GF-D8 (cell line): ENCODE results near the gene FHIT.

Experiments used
- DNase-seq: peaks from one replicate; lab custom pipeline; 2025; lab: John Stamatoyannopoulos, UW

Gene FHIT

GRCh38 chr3:60764870-60765269 is 486.4 kb downstream of the FHIT start:
- no peak for DNase-seq

GRCh38 chr3:60760145-60760544 is 491.1 kb downstream of the FHIT start:
- DNase-seq, result no peak

- DNase-seq, result no peak
These were observed 491.8 kb downstream of the FHIT start for GRCh38 chr3:60759439-60759838.

DNA sequence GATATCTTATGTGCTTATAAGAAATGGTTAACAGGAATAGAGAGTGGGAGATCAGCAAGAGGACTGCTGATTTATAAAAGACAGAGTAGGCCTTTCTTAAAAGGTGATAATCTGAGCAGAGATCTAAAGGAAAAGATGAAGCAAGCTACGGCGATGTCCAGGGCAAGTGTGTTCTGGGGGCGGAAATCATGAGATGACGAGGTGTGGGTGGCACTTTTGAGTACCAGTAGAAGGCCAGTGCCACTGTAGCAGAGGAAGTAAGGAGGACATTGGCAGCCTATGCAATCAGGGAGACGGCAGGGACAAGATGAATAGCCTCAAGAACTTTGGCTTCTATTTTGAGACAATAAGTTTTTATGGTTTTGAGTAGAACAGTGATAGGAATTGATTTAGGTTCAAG is 492.4 kb downstream of the FHIT start:
- no peak for DNase-seq

DNA sequence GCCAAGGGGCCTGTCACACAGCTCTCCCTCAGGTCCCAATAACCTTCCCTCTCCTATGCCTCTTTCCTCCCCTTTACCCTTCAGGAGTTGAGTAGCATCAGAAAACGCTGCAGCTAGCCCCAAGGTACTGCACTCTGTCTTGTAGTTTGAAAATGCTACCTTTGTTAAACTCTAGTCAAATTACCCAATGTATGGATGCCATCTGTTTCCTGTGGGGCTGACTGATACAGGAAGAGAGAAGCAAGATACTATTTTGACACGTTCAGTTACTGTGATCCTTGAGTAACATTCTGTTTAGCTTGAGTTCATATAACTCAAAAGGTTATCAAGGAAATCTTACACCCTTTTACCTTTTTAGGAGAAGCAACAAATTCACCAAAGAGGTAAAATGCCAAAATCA is 493.1 kb downstream of the FHIT start:
- peak; percentile 68 for DNase-seq

DNA sequence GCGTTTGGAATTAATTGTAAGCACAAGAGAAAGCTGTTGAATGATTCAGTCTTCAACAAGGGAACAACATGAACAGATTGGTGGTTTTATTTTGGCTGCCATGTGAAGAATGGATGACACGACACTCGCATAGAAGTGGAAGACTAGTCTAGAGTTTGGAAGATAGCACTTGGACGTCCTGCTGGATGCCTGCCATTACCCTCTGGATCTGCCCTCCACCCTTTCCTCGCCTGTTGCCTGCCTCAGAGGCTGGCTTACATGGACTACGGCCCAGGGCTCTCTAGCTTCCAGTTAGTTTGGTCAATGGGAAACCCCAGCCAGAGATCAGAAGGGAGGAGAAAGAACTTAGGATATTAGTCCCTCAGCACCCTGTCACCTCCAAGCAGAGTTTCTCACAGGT is 493.5 kb downstream of the FHIT start:
- DNase-seq, result no peak

DNA sequence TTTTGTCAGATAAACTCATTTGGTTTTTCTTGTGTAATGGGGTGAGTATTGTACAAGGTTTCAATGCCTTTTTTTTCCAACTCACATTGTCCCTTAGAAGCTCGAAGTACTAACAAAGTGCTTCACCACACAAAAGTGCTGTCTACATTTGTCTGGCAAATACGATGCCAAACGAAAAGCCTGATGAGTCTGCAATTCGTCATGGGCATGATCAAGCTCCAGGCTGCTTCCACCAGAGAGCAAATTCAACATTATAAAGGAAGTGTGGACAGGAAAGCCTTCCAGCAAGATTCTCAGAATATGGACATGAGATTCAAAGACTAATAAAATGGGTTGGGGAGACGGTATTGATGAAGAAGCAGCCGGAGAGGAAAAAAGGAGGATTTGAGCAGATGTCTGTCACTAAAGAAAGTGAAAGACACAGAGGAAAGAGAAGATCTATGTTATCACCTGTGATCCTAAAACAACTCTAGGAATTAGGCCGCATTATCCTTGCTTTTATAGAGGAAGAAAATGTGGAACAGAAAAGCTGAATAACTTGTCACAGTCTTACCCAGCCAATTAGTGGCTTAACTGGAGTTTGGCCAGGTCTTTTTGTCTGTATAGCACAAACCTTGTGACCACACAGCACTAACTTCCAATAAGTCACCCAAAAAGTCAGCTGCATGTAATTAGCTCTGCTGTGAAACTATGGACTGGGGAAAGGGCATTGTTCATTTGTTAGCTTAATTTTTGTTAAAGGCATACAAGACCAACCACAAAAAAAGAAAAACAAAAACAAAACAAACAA is 494.8 kb downstream of the FHIT start:
- DNase-seq, result no peak

GRCh38 chr3:60755094-60755493 is 496.2 kb downstream of the FHIT start:
- DNase-seq, result no peak

- DNase-seq, result no peak
These were observed 496.6 kb downstream of the FHIT start for GRCh38 chr3:60754617-60755016.

DNA sequence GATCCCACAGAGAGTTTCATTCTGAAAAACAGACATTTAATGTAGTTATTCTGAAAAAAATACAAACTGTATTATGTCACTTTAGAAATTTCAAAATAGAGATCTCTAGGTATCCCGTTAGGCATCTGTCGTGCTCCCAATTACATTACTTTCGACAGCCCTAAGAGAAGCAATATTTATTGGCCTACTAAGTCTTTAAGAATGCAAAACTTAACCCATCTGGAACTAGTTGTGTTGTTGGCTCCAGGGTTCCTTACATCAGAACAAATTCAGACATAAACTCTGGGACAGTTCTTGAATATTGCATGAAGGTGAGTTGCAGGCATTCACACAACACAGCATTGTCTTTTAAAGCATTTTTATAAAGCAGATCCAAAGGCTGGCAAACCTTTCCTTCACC is 498.4 kb downstream of the FHIT start:
- no peak for DNase-seq

- DNase-seq, result peak; percentile 41
These were observed 504.4 kb downstream of the FHIT start for GRCh38 chr3:60746695-60747416.

DNA sequence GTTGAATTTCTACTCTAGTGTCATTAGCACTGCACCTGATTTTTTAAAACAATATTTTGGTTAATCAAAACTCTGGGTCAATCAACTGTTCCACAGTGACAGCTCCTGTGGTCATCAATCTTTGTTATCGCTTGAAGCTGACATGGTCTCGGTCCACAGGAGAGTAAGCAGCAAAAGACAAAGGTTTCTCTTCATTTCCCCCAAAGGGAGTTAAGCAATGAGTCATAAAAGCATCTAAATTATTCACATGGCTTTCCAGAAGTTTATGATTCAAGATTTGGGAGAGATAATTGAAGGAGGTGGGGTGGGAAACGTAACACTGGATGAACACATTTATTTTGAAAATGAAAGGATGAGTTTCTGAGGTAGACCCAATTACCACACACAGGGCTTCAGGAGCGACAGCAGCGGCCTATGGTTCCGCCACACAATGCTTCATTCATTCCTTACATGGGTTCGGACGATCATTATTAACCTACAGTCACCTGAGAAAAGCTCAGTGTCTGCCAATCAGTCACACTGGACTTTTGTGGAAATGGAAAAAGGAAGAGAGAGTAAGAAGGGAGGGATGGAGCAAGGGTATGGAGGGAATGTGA is 505.1 kb downstream of the FHIT start:
- no peak for DNase-seq

DNA sequence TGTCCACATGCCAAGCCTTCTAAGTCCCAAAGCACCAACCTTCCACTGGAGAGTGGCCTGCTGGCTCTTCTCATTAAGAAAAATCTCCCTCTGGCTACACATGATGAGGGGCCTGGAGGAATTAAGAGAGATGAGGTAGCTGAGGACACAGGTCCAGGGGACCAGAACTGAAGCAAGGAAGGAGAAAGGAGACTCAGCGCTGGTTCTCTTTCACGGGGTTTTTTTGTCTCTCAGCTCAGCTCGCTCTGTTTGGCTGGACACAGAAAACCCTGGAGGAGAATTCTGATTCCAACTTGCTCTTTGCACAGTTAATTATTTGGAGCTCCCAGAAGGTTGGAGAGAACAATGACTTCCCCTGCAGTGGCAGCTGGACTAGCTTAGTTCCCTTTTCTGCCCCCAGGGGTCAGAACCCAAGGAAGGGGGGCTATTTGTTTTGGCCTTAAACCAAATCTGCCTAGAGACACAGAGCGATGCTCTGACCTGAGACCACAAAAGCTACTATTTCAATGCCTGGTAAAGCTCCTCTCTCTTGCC is 507.6 kb downstream of the FHIT start:
- peak; percentile 20 for DNase-seq

- DNase-seq, result no peak
These were observed 508.6 kb downstream of the FHIT start for GRCh38 chr3:60742606-60743145.

- DNase-seq, result no peak
These were observed 513.4 kb downstream of the FHIT start for GRCh38 chr3:60737633-60738399.

GRCh38 chr3:60730371-60730770 is 520.9 kb downstream of the FHIT start:
- no peak for DNase-seq

DNA sequence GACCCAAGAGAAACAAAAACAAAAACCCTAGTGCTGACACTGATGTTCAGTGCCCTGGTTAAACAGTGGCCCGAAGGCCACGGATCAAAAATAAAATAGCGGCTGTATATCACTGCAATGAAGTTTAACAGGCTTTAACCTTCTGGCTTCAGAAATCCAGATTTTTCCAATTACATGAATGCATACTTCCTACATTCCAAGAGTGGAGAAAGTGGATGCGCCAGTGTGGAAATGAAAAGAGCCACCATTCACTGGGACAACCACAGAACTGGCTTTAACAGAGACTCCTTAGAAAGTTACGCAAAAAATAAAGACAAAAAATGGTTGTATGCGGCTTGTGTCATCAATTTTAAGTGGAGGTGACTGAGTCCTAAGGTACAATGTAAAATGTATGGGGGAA is 522.2 kb downstream of the FHIT start:
- no peak for DNase-seq

DNA sequence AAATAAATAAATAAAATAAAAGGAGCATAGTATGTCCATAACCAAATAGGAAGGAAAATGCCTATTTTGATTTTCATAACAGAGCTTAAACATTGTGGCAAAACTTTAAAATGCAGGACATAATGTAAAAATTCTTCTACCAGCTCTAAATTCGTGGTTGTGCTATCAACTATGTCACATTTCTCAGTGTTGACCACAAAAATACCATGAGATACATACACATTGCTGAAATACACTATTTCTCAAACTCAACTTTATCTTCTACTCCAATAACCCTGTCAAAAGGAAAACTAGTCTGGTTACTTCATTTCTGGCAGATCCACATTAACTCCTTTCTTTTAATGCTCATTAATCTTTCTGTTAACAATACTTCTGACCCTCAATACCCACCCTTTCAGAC is 523.2 kb downstream of the FHIT start:
- DNase-seq, result no peak

- no peak for DNase-seq
These were observed 530.5 kb downstream of the FHIT start for GRCh38 chr3:60720736-60721135.

DNA sequence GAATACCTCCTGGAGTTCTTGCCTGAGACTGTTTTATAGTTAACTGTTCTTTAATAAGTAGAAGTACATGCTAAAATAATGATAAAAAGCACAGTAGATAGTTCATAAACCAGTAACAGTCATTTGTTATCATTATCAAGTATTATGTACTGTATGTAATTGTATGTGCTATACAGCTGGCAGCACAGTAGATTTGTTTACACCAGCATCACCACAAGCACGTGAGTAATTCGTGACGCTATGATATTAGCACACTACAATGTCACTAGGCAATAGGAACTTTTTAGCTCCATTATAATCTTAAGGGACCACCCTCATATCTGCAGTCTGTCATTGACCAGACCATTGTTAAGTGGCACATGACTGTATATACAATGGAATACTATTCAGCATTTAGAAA is 534.7 kb downstream of the FHIT start:
- DNase-seq, result no peak

GRCh38 chr3:60708191-60708975 is 542.9 kb downstream of the FHIT start:
- DNase-seq, result no peak
